ENCODE results near the gene ZKSCAN4. TPM values are rescaled to one million over a fixed set of nuclear protein-coding genes. Genes with fewer than 3 reads are reported as not detected.

ZKSCAN4 gene
- total RNA-seq, 4 donors from 2014 or later: 2.4 to 5.3 (median 3.3) TPM

- DNase-seq: no peak
- no peak for TF ChIP-seq CTCF (IDR thresholded peaks at IDR 0.05)
- no peak for TF ChIP-seq POLR2A (IDR thresholded peaks at IDR 0.05)
- Histone ChIP-seq H3K36me3 (peaks cover 0 to 26% (median 0%) of the 10 kb centered on the region in 3 donors), H3K9me3 (no peaks in the 10 kb centered on the region), H3K4me3 (peak overlapping the region; percentile 70 to 85 (median 75)), H3K27me3 (peaks cover 0 to 40% (median 2%) of the 10 kb centered on the region in 4 donors), H3K27ac (peak overlapping the region; percentile 71 to 85 (median 78)), H3K4me1 (peaks cover 0 to 30% (median 11%) of the 10 kb centered on the region in 3 donors)
- intact Hi-C loops (cut with DNase I): no loop called here
- 43 to 55% methylated on average over 9 of the region's 9 CpGs for WGBS, 2 donors
These were observed 27.7 kb downstream of the ZKSCAN4 start for GRCh38 chr6:28224131-28225055.

- 34 to 38% methylated on average over 6 of the region's 6 CpGs for WGBS, 2 donors
- Histone ChIP-seq H3K9me3 (no peaks in the 10 kb centered on the region), H3K36me3 (no peaks in the 10 kb centered on the region), H3K4me3 (no peak overlapping the region), H3K27ac (no peak overlapping the region), H3K4me1 (peaks cover 0 to 26% (median 10%) of the 10 kb centered on the region in 3 donors), H3K27me3 (peaks cover 0 to 53% (median 2%) of the 10 kb centered on the region in 4 donors)
- intact Hi-C loops (cut with DNase I): no loop called here
- TF ChIP-seq POLR2A (IDR thresholded peaks at IDR 0.05) (no peak), CTCF (IDR thresholded peaks at IDR 0.05) (no peak)
- DNase-seq: no peak
These were observed 31.6 kb downstream of the ZKSCAN4 start for GRCh38 chr6:28220257-28221133.

GRCh38 chr6:28218312-28219248 is 33.5 kb downstream of the ZKSCAN4 start:
- H3K9me3 ChIP-seq: no peaks in the 10 kb centered on the region
- DNase-seq: no peak
- peak overlapping the region; percentile 43 to 84 (median 64) for H3K4me3 ChIP-seq
- intact Hi-C loops (cut with DNase I): no loop called here
- peaks cover 0 to 17% (median 5%) of the 10 kb centered on the region in 3 donors for H3K4me1 ChIP-seq
- no peak for TF ChIP-seq POLR2A (IDR thresholded peaks at IDR 0.05)
- TF ChIP-seq CTCF (IDR thresholded peaks at IDR 0.05): no peak
- H3K36me3 ChIP-seq: no peaks in the 10 kb centered on the region
- H3K27ac ChIP-seq: peak overlapping the region; percentile 56 to 72 (median 70)
- 26 to 51% methylated on average over 6 to 17 of the region's 56 CpGs for WGBS, 2 donors
- peaks cover 0 to 69% (median 2%) of the 10 kb centered on the region in 4 donors for H3K27me3 ChIP-seq

GRCh38 chr6:28217890-28218289 is 34.2 kb downstream of the ZKSCAN4 start:
- Histone ChIP-seq H3K4me3 (peak overlapping the region in 2 of 4 donors; percentile 61 to 84), H3K27me3 (peaks cover 0 to 69% (median 2%) of the 10 kb centered on the region in 4 donors)
- 94 to 96% methylated on average over 4 to 10 of the region's 12 CpGs for WGBS, 2 donors

More at GRCh38 chr6:28217890-28218289, 34.2 kb downstream of the ZKSCAN4 start:
- intact Hi-C loops (cut with DNase I): no loop called here
- Histone ChIP-seq H3K27ac (no peak overlapping the region), H3K4me1 (peaks cover 0 to 24% (median 5%) of the 10 kb centered on the region in 3 donors), H3K9me3 (no peaks in the 10 kb centered on the region), H3K36me3 (no peaks in the 10 kb centered on the region)
- TF ChIP-seq CTCF (IDR thresholded peaks at IDR 0.05) (no peak), POLR2A (IDR thresholded peaks at IDR 0.05) (no peak)
- DNase-seq: no peak
